CD14-positive monocyte (primary cell): ENCODE measurements around the gene DRC1. TPM values are rescaled to one million over a fixed set of nuclear protein-coding genes. Genes with fewer than 3 reads are reported as not detected.

Experiments
- DNase-seq, 3 donors: peaks; one replicate each; pipeline ENCODE4 v3.0.0-alpha.2; 2011 to 2022
- H2AFZ ChIP-seq: 2 replicates; pipeline ENCODE4 v1.6.0; 2012; ENCODE audit warnings: mild to moderate bottlenecking, low read depth, low read length, inconsistent platforms; ENCODE audit not compliant: insufficient read depth, poor library complexity, severe bottlenecking
- H3K27ac ChIP-seq, 2 donors: 1 replicate in 1 of 2; 2 replicates in 1 of 2; pipeline ENCODE4 v1.5.1; 2012 to 2013; ENCODE audit warnings: low read length in 2 of 2, control low read depth in 1 of 2, inconsistent platforms in 1 of 2, low read depth in 1 of 2, mild to moderate bottlenecking in 1 of 2
- H3K27me3 ChIP-seq, 2 donors: one replicate each; pipeline versions ENCODE4 v1.6.0 to v1.6.1; 2011 to 2013; ENCODE audit warnings: low read length in 2 of 2; ENCODE audit not compliant: control insufficient read depth in 2 of 2, insufficient read depth in 2 of 2
- H3K36me3 ChIP-seq, 2 donors: replicated peaks in 1 of 2; 1 replicate in 1 of 2; 2 replicates in 1 of 2; pipeline versions ENCODE4 v1.5.1 to v1.6.1; 2012 to 2013; ENCODE audit warnings: low read length in 2 of 2, control low read depth in 1 of 2, inconsistent platforms in 1 of 2, mild to moderate bottlenecking in 1 of 2; ENCODE audit not compliant: insufficient read depth in 2 of 2, control insufficient read depth in 1 of 2
- H3K4me1 ChIP-seq, 2 donors: 1 replicate in 1 of 2; 2 replicates in 1 of 2; pipeline versions ENCODE4 v1.5.1 to v1.6.1; 2012 to 2013; ENCODE audit warnings: low read length in 2 of 2, control low read depth in 1 of 2, inconsistent platforms in 1 of 2, mild to moderate bottlenecking in 1 of 2, moderate library complexity in 1 of 2; ENCODE audit not compliant: insufficient read depth in 2 of 2, control insufficient read depth in 1 of 2
- H3K4me2 ChIP-seq: replicated peaks from 2 replicates; pipeline ENCODE3; 2012; ENCODE audit warnings: low read length, moderate library complexity, mild to moderate bottlenecking; ENCODE audit not compliant: poor library complexity, severe bottlenecking; ENCODE audit errors: extremely low read depth
- H3K4me3 ChIP-seq, 3 experiments: fragments of 200-600 bp in 1 of 3; sonication (generic) in 1 of 3; replicated peaks in 1 of 3; 1 replicate in 2 of 3; 2 replicates in 1 of 3; pipeline ENCODE4 v1.5.1; 2011 to 2013; ENCODE audit warnings: low read length in 3 of 3, mild to moderate bottlenecking in 3 of 3, control low read depth in 2 of 3, low read depth in 2 of 3, inconsistent platforms in 1 of 3, moderate library complexity in 1 of 3
- H3K79me2 ChIP-seq: 2 replicates; pipeline ENCODE4 v1.6.0; 2012; ENCODE audit warnings: mild to moderate bottlenecking, control low read depth, inconsistent platforms, low read length, moderate library complexity; ENCODE audit not compliant: insufficient read depth
- H3K9ac ChIP-seq: 2 replicates; pipeline ENCODE4 v1.6.0; 2017; ENCODE audit warnings: low read length, mild to moderate bottlenecking; ENCODE audit not compliant: insufficient read depth, poor library complexity, severe bottlenecking
- H3K9me3 ChIP-seq, 2 donors: replicated peaks in 1 of 2; 1 replicate in 1 of 2; 2 replicates in 1 of 2; pipeline versions ENCODE4 v1.5.1 to v1.6.1; 2012 to 2013; ENCODE audit warnings: low read length in 2 of 2, control low read depth in 1 of 2; ENCODE audit not compliant: control insufficient read depth in 1 of 2, insufficient read depth in 1 of 2
- H4K20me1 ChIP-seq: 2 replicates; pipeline ENCODE4 v1.6.0; 2012; ENCODE audit warnings: mild to moderate bottlenecking, low read length, control low read depth, moderate library complexity; ENCODE audit not compliant: insufficient read depth
- H3K27ac Mint-ChIP-seq, 7 donors: one replicate each; pipeline ENCODE4 v1.8.0; 2020; ENCODE audit warnings: mild to moderate bottlenecking in 7 of 7, mixed read lengths in 7 of 7, moderate library complexity in 6 of 7, inconsistent platforms in 2 of 7
- H3K27me3 Mint-ChIP-seq, 3 donors: one replicate each; pipeline ENCODE4 v1.8.0; 2021 to 2022; ENCODE audit warnings: low read depth in 3 of 3, mild to moderate bottlenecking in 3 of 3, mixed read lengths in 3 of 3, moderate library complexity in 3 of 3, inconsistent platforms in 1 of 3
- H3K36me3 Mint-ChIP-seq, 2 donors: one replicate each; pipeline ENCODE4 v1.8.0; 2020; ENCODE audit warnings: mixed read lengths in 2 of 2, inconsistent platforms in 1 of 2, mild to moderate bottlenecking in 1 of 2
- H3K4me1 Mint-ChIP-seq: one replicate; pipeline ENCODE4 v1.8.0; 2020; ENCODE audit warnings: mild to moderate bottlenecking, mixed read lengths
- H3K4me3 Mint-ChIP-seq, 2 donors: one replicate each; pipeline ENCODE4 v1.8.0; 2020; ENCODE audit warnings: mild to moderate bottlenecking in 2 of 2, mixed read lengths in 2 of 2, moderate library complexity in 1 of 2
- H3K9me3 Mint-ChIP-seq, 7 donors: one replicate each; pipeline ENCODE4 v1.8.0; 2020 to 2022; ENCODE audit warnings: mixed read lengths in 7 of 7, mild to moderate bottlenecking in 6 of 7, moderate library complexity in 6 of 7, inconsistent platforms in 2 of 7
- WGBS: methylation state at CpG from one replicate; pipeline ENCODE4 v1.1.5; 2013; ENCODE audit warnings: missing lambda C conversion rate; ENCODE audit not compliant: insufficient coverage; 5-methylcytosine and 5-hydroxymethylcytosine counted together
- intact Hi-C, 2 donors: fragments of 100-400 bp; cut with micrococcal nuclease; formaldehyde crosslinking; loops; one replicate each; pipeline versions ENCODE4 v1.15.0 to v1.15.1; 2023
- polyA plus RNA-seq, 3 donors: library from polyadenylated mRNA; depleted of rRNA in 1 of 3; unstranded in 2 of 3; stranded (reverse) in 1 of 3; fragments of 300-500 nt in 2 of 3; fragments of >200 nt in 1 of 3; fragmentation: Illumina TruSeq in 2 of 3; gene quantifications; 1 replicate in 2 of 3; 2 replicates in 1 of 3; pipeline ENCODE4 v1.2.3, GENCODE V29; 2012 to 2021
- TF ChIP-seq, protein P1 (sequence below): fragments of 200-600 bp; IDR thresholded peaks from one replicate; pipeline ENCODE4 v1.8.0; 2022; ENCODE audit warnings: antibody characterized with exemption, mild to moderate bottlenecking

DRC1 gene
- polyA plus RNA-seq, 3 donors, result not detected

GRCh38 chr2:26432859-26433258, 31.1 kb downstream of the DRC1 start:
- Histone ChIP-seq H3K9ac (no peak overlapping the region), H3K4me3 (no peak overlapping the region), H3K4me1 (no peaks in the 10 kb centered on the region), H3K4me2 (no peak overlapping the region), H3K79me2 (no peaks in the 10 kb centered on the region), H2AFZ (no peak overlapping the region), H3K27ac (no peak overlapping the region), H3K36me3 (no peaks in the 10 kb centered on the region), H3K27me3 (no peaks in the 10 kb centered on the region), H4K20me1 (no peaks in the 10 kb centered on the region), H3K9me3 (no peaks in the 10 kb centered on the region)
- intact Hi-C loops, result no loop called here
- TF ChIP-seq, protein P1, sequence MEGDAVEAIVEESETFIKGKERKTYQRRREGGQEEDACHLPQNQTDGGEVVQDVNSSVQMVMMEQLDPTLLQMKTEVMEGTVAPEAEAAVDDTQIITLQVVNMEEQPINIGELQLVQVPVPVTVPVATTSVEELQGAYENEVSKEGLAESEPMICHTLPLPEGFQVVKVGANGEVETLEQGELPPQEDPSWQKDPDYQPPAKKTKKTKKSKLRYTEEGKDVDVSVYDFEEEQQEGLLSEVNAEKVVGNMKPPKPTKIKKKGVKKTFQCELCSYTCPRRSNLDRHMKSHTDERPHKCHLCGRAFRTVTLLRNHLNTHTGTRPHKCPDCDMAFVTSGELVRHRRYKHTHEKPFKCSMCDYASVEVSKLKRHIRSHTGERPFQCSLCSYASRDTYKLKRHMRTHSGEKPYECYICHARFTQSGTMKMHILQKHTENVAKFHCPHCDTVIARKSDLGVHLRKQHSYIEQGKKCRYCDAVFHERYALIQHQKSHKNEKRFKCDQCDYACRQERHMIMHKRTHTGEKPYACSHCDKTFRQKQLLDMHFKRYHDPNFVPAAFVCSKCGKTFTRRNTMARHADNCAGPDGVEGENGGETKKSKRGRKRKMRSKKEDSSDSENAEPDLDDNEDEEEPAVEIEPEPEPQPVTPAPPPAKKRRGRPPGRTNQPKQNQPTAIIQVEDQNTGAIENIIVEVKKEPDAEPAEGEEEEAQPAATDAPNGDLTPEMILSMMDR, result no peak
- Mint-ChIP-seq H3K4me1 (peaks cover 6% of the 10 kb centered on the region), H3K27ac (no peak overlapping the region), H3K27me3 (peaks cover 0 to 7% (median 5%) of the 10 kb centered on the region in 3 donors), H3K9me3 (no peaks in the 10 kb centered on the region), H3K4me3 (no peak overlapping the region), H3K36me3 (no peaks in the 10 kb centered on the region)
- no CpG with 5 or more reads among the region's 2 CpGs for WGBS
- no peak for DNase-seq

GRCh38 chr2:26435106-26435505, 33.4 kb downstream of the DRC1 start:
- no peaks in the 10 kb centered on the region for H3K4me1 ChIP-seq

More at GRCh38 chr2:26435106-26435505, 33.4 kb downstream of the DRC1 start:
- no peaks in the 10 kb centered on the region for H3K9me3 Mint-ChIP-seq
- no peak for DNase-seq
- no peak overlapping the region for H3K4me3 Mint-ChIP-seq
- TF ChIP-seq, protein P1, result no peak
- H3K27ac ChIP-seq, result no peak overlapping the region
- H2AFZ ChIP-seq, result no peak overlapping the region
- H3K9me3 ChIP-seq, result no peaks in the 10 kb centered on the region
- H3K27me3 Mint-ChIP-seq, result peaks cover 0 to 7% (median 6%) of the 10 kb centered on the region in 3 donors
- H3K4me1 Mint-ChIP-seq, result peaks cover 6% of the 10 kb centered on the region
- H3K27ac Mint-ChIP-seq, result no peak overlapping the region
- no peak overlapping the region for H3K4me3 ChIP-seq
- H4K20me1 ChIP-seq, result no peaks in the 10 kb centered on the region
- WGBS, result no CpG with 5 or more reads among the region's 2 CpGs
- H3K9ac ChIP-seq, result no peak overlapping the region
- no peaks in the 10 kb centered on the region for H3K36me3 ChIP-seq
- H3K27me3 ChIP-seq, result no peaks in the 10 kb centered on the region
- no peaks in the 10 kb centered on the region for H3K79me2 ChIP-seq
- intact Hi-C loops, result no loop called here
- H3K36me3 Mint-ChIP-seq, result no peaks in the 10 kb centered on the region
- H3K4me2 ChIP-seq, result no peak overlapping the region
